Hepatocyte (in vitro differentiated cells): ENCODE results near the gene CDH18.

ENCODE experiments used
- CTCF ChIP-seq: fragments of 200-600 bp; sonication (generic); IDR thresholded peaks from 2 replicates; pipeline ENCODE4 v1.5.1; 2016; ENCODE audit warnings: antibody characterized with exemption, mild to moderate bottlenecking; ENCODE audit not compliant: poor library complexity
- EZH2phosphoT487 ChIP-seq: fragments of 200-600 bp; sonication (generic); IDR thresholded peaks from one replicate; pipeline ENCODE4 v1.6.1; 2018; ENCODE audit warnings: antibody characterized with exemption, mild to moderate bottlenecking, low read depth, moderate library complexity; ENCODE audit not compliant: unreplicated experiment, severe bottlenecking

DNA sequence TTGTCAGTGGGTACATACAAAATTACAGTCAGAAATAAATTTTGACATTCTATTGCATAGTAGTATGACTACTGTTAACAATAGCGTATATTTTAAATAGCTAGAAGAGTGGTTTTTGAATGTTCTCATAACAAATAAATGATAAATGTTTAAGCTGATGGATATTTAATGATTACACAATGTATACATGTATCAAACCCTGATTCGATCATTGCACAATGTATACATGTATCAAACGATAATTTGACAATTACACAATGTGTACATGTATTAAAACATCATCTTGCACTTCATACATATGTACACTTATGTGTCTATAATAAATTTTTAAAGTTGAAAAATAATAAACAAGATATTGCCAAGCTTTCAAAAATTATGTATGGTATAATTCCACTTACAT is 87.7 kb downstream of the CDH18 start:
- no peak for TF ChIP-seq EZH2phosphoT487
- no peak for TF ChIP-seq CTCF
